NCI-H345 treated with DMSO at 0.1 percent for 48 hours (cell line): ENCODE measurements around the gene ZNF225.
"Not testable (repeated sequence)": the region's sequence is repeated elsewhere in the genome, so short reads cannot be mapped to it uniquely, and the experiment has no call there.

ENCODE experiments used
- DNase-seq: peaks from one replicate; lab custom pipeline; 2025; ENCODE audit not compliant: unreplicated experiment; lab: John Stamatoyannopoulos, UW

The ZNF225 gene

GRCh38 chr19:44113138-44113783 lies at the start of gene ZNF225:
TSS of gene ZNF225 (plus strand) at chr19:44113399. CDS start at chr19:44115828, 2,429 bp downstream.
- DNase-seq, result peak; percentile 88

- DNase-seq, result no peak
These were observed 46.9 kb upstream of the ZNF225 start for GRCh38 chr19:44066305-44066704.

- DNase-seq, result no peak
These were observed 43.8 kb upstream of the ZNF225 start for GRCh38 chr19:44069415-44069814.

GRCh38 chr19:44071824-44072542 lies 41.2 kb upstream of the ZNF225 start, which contains the start of gene ZNF284:
TSS of gene ZNF284 (plus strand) at chr19:44072159. CDS start at chr19:44076390, 4,231 bp downstream.
- DNase-seq, result peak; percentile 68

GRCh38 chr19:44072543-44073401 lies 40.4 kb upstream of the ZNF225 start:
- DNase-seq, result no peak

- no peak for DNase-seq
These were observed 36.9 kb upstream of the ZNF225 start for GRCh38 chr19:44076325-44076724.

GRCh38 chr19:44092108-44092507 lies 21.1 kb upstream of the ZNF225 start:
- no peak for DNase-seq

GRCh38 chr19:44093931-44094765 lies 19.1 kb upstream of the ZNF225 start, which contains the start of gene ZNF224:
TSS of gene ZNF224 (plus strand) at chr19:44094361. CDS start at chr19:44097874, 3,513 bp downstream.
- peak; percentile 62 for DNase-seq

- DNase-seq, result no peak
These were observed 5.4 kb upstream of the ZNF225 start for GRCh38 chr19:44107751-44108150.

GRCh38 chr19:44109458-44109857 lies 3.7 kb upstream of the ZNF225 start:
- DNase-seq, result no peak

GRCh38 chr19:44111910-44112463 lies 1.2 kb upstream of the ZNF225 start:
- no peak for DNase-seq

- no peak for DNase-seq
These were observed 429 bp upstream of the ZNF225 start for GRCh38 chr19:44112802-44113137.

- DNase-seq, result no peak
These were observed 688 bp downstream of the ZNF225 start for GRCh38 chr19:44113784-44114390.

GRCh38 chr19:44121162-44121561 lies 8.0 kb downstream of the ZNF225 start:
- DNase-seq, result not testable (repeated sequence)

- no peak for DNase-seq
These were observed 18.8 kb downstream of the ZNF225 start for GRCh38 chr19:44131955-44132354.

GRCh38 chr19:44141191-44142058 lies 28.2 kb downstream of the ZNF225 start, which contains the start of gene ZNF234:
TSS of gene ZNF234 (plus strand) at chr19:44141554. CDS start at chr19:44144633, 3,079 bp downstream.
- peak; percentile 35 for DNase-seq

- DNase-seq, result no peak
These were observed 28.8 kb downstream of the ZNF225 start for GRCh38 chr19:44142059-44142433.

GRCh38 chr19:44149776-44150175 lies 36.6 kb downstream of the ZNF225 start:
- no peak for DNase-seq

- no peak for DNase-seq
These were observed 38.3 kb downstream of the ZNF225 start for GRCh38 chr19:44151491-44151890.
